Stimulated activated naive CD4-positive, alpha-beta T cell treated with Interleukin-2 at 50 U/mL for 16 hours (primary cell): Measurements from ENCODE around the gene DGKB.

Experiments
- DNase-seq: peaks from one replicate; lab custom pipeline; 2025; lab: John Stamatoyannopoulos, UW

DGKB gene

DNA sequence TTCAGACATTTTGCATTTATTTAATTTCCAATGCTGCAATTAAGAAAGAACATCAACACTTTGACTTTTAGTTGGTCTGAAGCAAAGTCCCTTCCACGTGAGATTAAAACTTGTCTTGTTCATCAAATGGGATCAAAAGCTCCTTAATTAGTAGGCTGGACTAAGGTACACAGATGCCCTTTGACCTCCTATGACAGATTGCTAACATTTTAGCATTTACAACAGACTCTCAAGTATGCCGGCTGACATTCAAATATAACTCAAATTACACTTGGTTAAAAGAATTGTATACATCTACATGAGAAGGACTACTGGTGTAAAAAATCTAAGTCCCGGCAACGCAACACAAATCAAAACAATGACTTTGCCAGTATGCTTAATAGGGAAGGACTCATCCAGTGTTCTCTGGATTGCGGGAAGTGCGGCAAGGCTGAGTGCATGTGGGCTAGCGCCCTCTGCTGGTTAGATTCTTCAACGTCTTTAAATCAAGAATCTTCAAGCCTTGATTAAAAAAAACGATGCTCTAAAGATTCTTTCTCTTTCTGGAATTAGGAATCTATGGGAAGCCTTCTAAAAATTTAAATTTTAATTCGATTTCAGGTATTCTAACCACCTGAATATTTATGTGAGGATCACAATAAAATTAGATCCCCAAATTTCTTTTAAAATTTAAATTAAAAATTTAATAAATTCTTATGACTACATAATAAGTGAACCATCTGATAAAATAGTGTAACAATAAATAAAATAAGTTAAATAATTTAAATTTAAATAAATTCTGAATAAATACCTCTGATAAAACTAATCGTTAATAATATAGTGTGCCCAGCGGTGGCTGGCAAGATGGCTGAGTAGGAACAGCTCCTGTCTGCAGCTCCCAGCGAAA lies 444.7 kb downstream of the DGKB start:
- DNase-seq, result peak; percentile 18

- DNase-seq, result no peak
These were observed 453.3 kb downstream of the DGKB start for GRCh38 chr7:14449291-14449690.

- no peak for DNase-seq
These were observed 455.7 kb downstream of the DGKB start for GRCh38 chr7:14446829-14447228.

DNA sequence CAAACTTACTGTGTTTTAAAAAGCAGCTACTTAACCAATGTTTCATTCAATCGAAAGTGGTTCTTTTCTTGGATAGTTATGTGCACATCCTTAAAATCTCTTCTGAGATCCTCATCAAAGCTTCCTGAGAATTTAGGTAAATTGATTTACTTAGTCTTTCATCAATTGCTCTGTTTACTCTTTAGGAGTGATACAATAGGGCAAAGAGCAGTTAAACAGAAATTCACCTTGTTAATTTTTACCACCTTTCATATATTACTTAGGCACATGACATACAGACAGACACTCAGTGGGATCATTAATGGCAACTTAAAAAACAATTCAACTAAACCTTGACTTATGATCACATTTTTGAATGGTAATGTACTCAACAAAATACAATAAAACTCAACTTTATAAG lies 456.3 kb downstream of the DGKB start:
- DNase-seq, result no peak

DNA sequence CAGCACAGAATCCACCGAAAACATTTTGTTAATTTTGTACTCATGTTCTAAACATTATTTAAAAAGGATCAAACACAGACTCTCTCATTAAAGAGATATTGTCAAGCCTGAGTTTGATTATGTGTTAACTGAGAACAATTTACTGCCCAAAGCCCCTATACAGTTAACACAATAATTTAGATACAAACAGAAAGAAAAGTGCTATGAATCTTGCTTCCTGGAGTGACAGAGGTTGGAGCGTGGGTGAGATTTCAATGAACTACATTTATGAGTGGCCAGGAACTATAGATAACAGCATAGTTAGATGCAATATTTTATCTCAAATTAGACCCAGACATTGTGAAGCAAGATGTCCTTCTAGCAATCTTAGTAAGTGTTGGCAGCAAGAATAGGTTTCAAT lies 464.2 kb downstream of the DGKB start:
- no peak for DNase-seq

- no peak for DNase-seq
These were observed 465.7 kb downstream of the DGKB start for GRCh38 chr7:14436878-14437277.

- no peak for DNase-seq
These were observed 469.6 kb downstream of the DGKB start for GRCh38 chr7:14432924-14433323.

DNA sequence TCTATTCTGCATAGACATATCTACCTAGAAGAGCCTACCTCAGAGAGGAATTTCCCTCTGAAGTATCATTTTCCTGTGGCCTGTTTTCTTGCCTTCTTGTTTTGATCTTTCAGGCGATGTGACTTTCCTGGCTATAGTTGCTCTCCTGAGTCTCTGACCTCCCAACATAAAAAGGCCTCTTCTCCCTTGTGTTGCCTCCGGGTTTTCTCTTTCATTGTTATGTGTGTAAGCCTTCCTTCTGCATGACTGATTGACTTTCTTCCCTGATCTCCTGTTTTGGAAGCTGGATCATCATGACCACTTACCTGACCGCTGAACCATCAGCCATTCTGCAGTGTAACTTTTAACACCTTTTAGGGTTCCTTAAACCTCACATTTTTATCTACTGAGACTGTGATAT lies 471.6 kb downstream of the DGKB start:
- no peak for DNase-seq

DNA sequence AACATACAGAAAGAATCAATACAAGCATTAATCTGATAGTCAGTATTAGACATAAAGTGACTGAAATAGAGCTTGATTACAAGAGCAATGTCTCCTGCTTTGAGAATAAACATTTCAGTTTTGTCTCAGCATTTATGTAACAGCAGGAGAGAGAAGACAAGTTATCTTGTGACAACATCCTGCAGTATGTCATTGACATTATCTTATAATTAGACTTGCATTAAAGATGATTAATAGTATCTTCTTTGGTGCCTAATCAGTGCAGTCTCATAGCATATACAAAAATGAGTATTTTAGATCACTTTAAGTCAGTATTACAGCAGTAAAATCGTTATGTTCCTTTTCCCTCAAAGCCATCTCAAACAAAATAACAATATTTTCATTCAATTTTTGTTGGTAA lies 477.0 kb downstream of the DGKB start:
- DNase-seq, result no peak

- no peak for DNase-seq
These were observed 477.9 kb downstream of the DGKB start for GRCh38 chr7:14424675-14425074.

- no peak for DNase-seq
These were observed 481.8 kb downstream of the DGKB start for GRCh38 chr7:14420768-14421167.

- no peak for DNase-seq
These were observed 483.0 kb downstream of the DGKB start for GRCh38 chr7:14419531-14419930.

GRCh38 chr7:14418633-14419032 lies 483.9 kb downstream of the DGKB start:
- no peak for DNase-seq

GRCh38 chr7:14414274-14414986 lies 488.1 kb downstream of the DGKB start:
- no peak for DNase-seq

- no peak for DNase-seq
These were observed 495.1 kb downstream of the DGKB start for GRCh38 chr7:14407246-14408015.

GRCh38 chr7:14403587-14403986 lies 499.0 kb downstream of the DGKB start:
- DNase-seq, result no peak

- no peak for DNase-seq
These were observed 502.3 kb downstream of the DGKB start for GRCh38 chr7:14400271-14400670.

- DNase-seq, result no peak
These were observed 504.0 kb downstream of the DGKB start for GRCh38 chr7:14398526-14398925.

- no peak for DNase-seq
These were observed 506.7 kb downstream of the DGKB start for GRCh38 chr7:14395860-14396259.

DNA sequence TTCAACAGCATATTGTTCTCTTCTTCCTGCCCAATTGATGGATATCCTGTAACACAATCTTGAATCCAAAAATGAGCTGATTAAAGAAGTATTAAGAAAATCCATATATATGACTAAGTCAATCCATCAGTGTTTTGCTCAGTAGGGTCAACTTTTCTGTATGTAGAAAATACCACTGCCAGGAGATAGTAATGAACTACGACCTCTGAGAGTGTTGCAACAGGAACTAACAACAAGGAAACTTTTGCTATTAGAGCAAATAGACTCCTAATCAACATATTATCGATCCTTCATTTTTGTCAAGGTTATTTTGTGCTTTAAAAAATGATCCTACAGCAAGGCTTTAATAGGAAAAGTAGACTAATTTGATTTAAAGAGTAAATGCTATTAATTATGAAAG lies 507.8 kb downstream of the DGKB start:
- DNase-seq, result no peak

DNA sequence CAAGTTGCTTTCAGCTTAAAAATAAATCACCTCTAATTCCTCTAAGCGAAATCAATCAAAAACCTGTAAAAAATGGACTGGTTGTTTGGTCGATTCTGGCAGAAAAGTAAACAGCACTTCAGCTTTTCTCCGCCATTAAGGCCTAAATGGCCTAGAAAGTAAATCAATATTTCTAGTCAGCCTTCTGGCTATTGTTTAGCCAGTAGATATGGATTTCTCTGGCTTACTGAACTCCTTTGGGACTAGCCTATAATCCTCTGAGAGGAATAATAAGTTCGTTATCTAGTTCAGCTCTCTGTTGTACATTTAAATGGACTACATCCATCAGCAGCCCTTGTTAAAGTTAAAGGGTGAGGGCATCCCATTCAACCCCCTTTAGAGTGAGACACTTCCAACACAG lies 513.0 kb downstream of the DGKB start:
- no peak for DNase-seq

GRCh38 chr7:14389181-14389591 lies 513.4 kb downstream of the DGKB start:
- DNase-seq, result no peak

DNA sequence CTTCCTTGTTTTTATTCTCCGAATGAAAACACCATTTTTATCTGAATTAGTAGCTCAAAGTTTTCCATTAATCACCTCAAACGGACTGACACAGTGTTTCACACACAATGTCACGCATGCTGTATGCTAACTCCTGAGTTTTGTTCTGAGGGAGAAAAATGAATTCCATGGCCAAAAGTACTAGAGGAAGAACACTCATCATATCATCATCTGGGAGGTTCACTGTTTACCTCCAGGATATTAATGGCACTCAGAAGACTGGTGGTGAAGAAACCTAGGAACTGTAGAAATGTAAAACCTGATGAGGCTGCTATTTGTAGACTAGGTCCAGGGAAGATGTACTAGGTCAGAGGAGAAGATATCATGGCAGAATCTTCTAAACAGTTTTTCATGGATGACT lies 517.5 kb downstream of the DGKB start:
- DNase-seq, result no peak
